Transverse colon (tissue), 4 donors: Measurements from ENCODE around the gene SLC17A7.

Experiments used
- CTCF ChIP-seq, 5 experiments: fragments of 200-600 bp in 3 of 5; fragments of 450-650 bp in 2 of 5; sonication (generic) in 3 of 5; IDR thresholded peaks; 1 replicate in 2 of 5; 2 replicates in 3 of 5; pipeline ENCODE4 v1.5.1; 2016 to 2017; ENCODE audit warnings: antibody characterized with exemption in 5 of 5, inconsistent platforms in 3 of 5, mild to moderate bottlenecking in 2 of 5, moderate library complexity in 1 of 5
- EP300 ChIP-seq: sonication (generic); formaldehyde crosslinking; IDR thresholded peaks from one replicate; pipeline ENCODE4 v1.6.1; 2017; ENCODE audit warnings: antibody characterized with exemption, low read depth
- POLR2A ChIP-seq: fragments of 450-650 bp; IDR thresholded peaks from one replicate; pipeline ENCODE4 v1.6.1; 2016; ENCODE audit warnings: antibody characterized with exemption, mild to moderate bottlenecking, moderate library complexity
- POLR2AphosphoS5 ChIP-seq, 3 donors: sonication (generic); formaldehyde crosslinking; IDR thresholded peaks; one replicate each; pipeline ENCODE4 v1.6.1; 2016; ENCODE audit warnings: antibody characterized with exemption in 3 of 3

GRCh38 chr19:49418511-49418910, 22.8 kb downstream of the SLC17A7 start:
- TF ChIP-seq CTCF (IDR thresholded peaks at IDR 0.05) (no peak), POLR2A (no peak), POLR2AphosphoS5 (IDR thresholded peaks at IDR 0.05) (no peak), EP300 (no peak)
